Colonic mucosa (tissue), 4 donors: ENCODE results near the gene DUS3L. TPM values are rescaled to one million over a fixed set of nuclear protein-coding genes. Genes with fewer than 3 reads are reported as not detected.

Experiments
- DNase-seq: peaks from one replicate; pipeline ENCODE4 v3.0.0-alpha.2; 2020
- H3K27ac ChIP-seq: fragments of 200-600 bp; one replicate; pipeline ENCODE4 v1.8.0; 2021
- H3K27me3 ChIP-seq: fragments of 200-600 bp; one replicate; pipeline ENCODE4 v1.8.0; 2021
- H3K36me3 ChIP-seq: fragments of 200-600 bp; one replicate; pipeline ENCODE4 v1.8.0; 2021
- H3K4me1 ChIP-seq: fragments of 200-600 bp; one replicate; pipeline ENCODE4 v1.8.0; 2021; ENCODE audit warnings: mild to moderate bottlenecking
- H3K4me3 ChIP-seq: fragments of 200-600 bp; one replicate; pipeline ENCODE4 v1.8.0; 2021
- H3K9ac ChIP-seq, 2 donors: one replicate each; pipeline ENCODE4 v1.7.0; 2013; ENCODE audit warnings: control low read depth in 2 of 2, low read depth in 2 of 2, low read length in 2 of 2
- H3K9me3 ChIP-seq: fragments of 200-600 bp; one replicate; pipeline ENCODE4 v1.8.0; 2021
- intact Hi-C: fragments of 100-400 bp; cut with DNase I; formaldehyde crosslinking; loops from one replicate; pipeline ENCODE4 v1.14.1; 2022
- total RNA-seq, 2 donors: library from RNA; stranded (reverse); fragmentation: NEBNext Ultra II Directional in 1 of 2; extraction: Animal tissue kit (Norgen Biotek cat#: 25700) in 1 of 2; gene quantifications; one replicate each; pipeline ENCODE4 v1.2.1, GENCODE V29; 2021
- TF ChIP-seq, protein P1 (sequence below): fragments of 200-600 bp; IDR thresholded peaks from one replicate; pipeline ENCODE4 v1.8.0; 2022; ENCODE audit warnings: antibody characterized with exemption, mild to moderate bottlenecking
- donor health status: healthy.
- donor health status: DM: no; HTN: no; CAD: no.
- donor health status: DM: no; HTN: no; CAD: no.

The DUS3L gene
- total RNA-seq, 2 donors from 2014 or later = 20.8 to 47.6 TPM

- DNase-seq = no peak
- H3K9me3 ChIP-seq = no peaks in the 10 kb centered on the region
- H3K27ac ChIP-seq = no peak overlapping the region
- no peaks in the 10 kb centered on the region for H3K36me3 ChIP-seq
- TF ChIP-seq, protein P1, sequence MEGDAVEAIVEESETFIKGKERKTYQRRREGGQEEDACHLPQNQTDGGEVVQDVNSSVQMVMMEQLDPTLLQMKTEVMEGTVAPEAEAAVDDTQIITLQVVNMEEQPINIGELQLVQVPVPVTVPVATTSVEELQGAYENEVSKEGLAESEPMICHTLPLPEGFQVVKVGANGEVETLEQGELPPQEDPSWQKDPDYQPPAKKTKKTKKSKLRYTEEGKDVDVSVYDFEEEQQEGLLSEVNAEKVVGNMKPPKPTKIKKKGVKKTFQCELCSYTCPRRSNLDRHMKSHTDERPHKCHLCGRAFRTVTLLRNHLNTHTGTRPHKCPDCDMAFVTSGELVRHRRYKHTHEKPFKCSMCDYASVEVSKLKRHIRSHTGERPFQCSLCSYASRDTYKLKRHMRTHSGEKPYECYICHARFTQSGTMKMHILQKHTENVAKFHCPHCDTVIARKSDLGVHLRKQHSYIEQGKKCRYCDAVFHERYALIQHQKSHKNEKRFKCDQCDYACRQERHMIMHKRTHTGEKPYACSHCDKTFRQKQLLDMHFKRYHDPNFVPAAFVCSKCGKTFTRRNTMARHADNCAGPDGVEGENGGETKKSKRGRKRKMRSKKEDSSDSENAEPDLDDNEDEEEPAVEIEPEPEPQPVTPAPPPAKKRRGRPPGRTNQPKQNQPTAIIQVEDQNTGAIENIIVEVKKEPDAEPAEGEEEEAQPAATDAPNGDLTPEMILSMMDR = no peak
- no peak overlapping the region for H3K9ac ChIP-seq
- intact Hi-C loops = no loop called here
- no peaks in the 10 kb centered on the region for H3K27me3 ChIP-seq
- H3K4me1 ChIP-seq = no peaks in the 10 kb centered on the region
- H3K4me3 ChIP-seq = no peak overlapping the region
Measured at GRCh38 chr19:5778402-5778801, 12.6 kb downstream of the DUS3L start.

DNA sequence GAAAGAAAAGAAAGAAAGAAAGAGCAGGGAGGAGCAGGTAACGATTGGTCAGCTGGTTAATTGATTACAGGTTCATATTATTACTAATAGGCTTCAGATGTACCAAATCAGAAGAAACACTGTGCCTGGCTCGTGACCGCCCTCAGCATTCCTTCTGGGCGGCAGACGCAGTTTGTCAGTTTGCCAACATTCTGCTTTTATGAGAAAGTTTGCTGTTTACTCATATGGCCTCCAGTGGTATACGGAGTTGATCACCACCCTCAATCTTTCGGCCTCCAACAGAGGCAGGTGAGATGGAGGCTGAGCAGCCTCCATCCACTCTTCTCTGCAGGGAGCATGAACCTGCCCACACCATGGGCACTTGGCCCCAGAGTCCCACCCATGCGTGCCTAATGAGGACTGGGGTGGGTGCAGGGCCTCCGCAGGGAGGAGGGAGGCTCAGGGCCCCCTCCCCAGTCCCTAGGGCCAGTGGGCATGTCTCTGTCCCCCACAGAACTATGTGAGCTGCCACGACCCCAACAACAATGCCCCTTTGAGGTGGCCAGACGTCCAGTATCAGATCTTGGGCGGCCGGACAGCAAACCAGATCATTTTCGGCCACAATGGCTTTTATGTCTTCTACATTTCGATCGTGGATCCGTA, 15.2 kb downstream of the DUS3L start:
- Histone ChIP-seq H3K9me3 (no peaks in the 10 kb centered on the region), H3K27ac (no peak overlapping the region), H3K9ac (no peak overlapping the region), H3K4me1 (no peaks in the 10 kb centered on the region), H3K4me3 (no peak overlapping the region), H3K27me3 (no peaks in the 10 kb centered on the region), H3K36me3 (no peaks in the 10 kb centered on the region)
- TF ChIP-seq, protein P1 = no peak
- intact Hi-C loops = no loop called here
- no peak for DNase-seq

GRCh38 chr19:5774921-5775320, 16.0 kb downstream of the DUS3L start:
- Histone ChIP-seq H3K4me3 (no peak overlapping the region), H3K9ac (no peak overlapping the region), H3K9me3 (no peaks in the 10 kb centered on the region), H3K36me3 (no peaks in the 10 kb centered on the region), H3K4me1 (no peaks in the 10 kb centered on the region), H3K27me3 (no peaks in the 10 kb centered on the region), H3K27ac (no peak overlapping the region)
- no peak for DNase-seq
- TF ChIP-seq, protein P1 = no peak
- intact Hi-C loops = no loop called here

DNA sequence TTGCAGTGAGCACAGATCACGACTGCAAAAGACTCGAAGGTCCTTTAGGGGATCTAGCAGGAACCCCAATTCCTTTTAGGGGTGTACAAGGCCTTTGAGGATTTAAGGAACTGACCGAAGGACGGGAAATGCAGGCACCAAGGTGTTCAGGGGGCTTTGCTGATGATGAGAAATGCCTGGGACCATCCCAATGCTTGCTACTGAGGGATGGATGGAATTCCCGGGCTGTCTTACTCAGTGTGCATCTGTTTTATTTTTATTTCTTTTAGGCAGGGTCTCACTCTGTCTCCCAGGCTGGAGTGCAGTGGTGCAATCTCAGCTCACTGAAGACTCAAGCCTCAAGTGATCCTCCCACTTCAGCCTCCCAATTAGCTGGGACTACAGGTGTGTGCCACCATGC, 17.7 kb downstream of the DUS3L start:
- H3K36me3 ChIP-seq = no peaks in the 10 kb centered on the region
- no peak for DNase-seq
- H3K4me3 ChIP-seq = no peak overlapping the region
- no peak overlapping the region for H3K9ac ChIP-seq
- no peaks in the 10 kb centered on the region for H3K9me3 ChIP-seq
- no peaks in the 10 kb centered on the region for H3K4me1 ChIP-seq
- TF ChIP-seq, protein P1 = no peak
- intact Hi-C loops = no loop called here
- no peak overlapping the region for H3K27ac ChIP-seq
- no peaks in the 10 kb centered on the region for H3K27me3 ChIP-seq

- Histone ChIP-seq H3K9ac (no peak overlapping the region), H3K27ac (no peak overlapping the region), H3K9me3 (no peaks in the 10 kb centered on the region), H3K4me3 (no peak overlapping the region), H3K27me3 (no peaks in the 10 kb centered on the region), H3K36me3 (no peaks in the 10 kb centered on the region), H3K4me1 (no peaks in the 10 kb centered on the region)
- TF ChIP-seq, protein P1 = no peak
- intact Hi-C loops = no loop called here
- no peak for DNase-seq
Measured at GRCh38 chr19:5772416-5772815, 18.5 kb downstream of the DUS3L start.
